ENCODE measurements around the gene RMC1. TPM values are rescaled to one million over a fixed set of nuclear protein-coding genes. Genes with fewer than 3 reads are reported as not detected.

Gene RMC1
- total and polyA plus RNA-seq, 8 donors, result 7.7 to 31.9 (median 10.7) TPM

DNA sequence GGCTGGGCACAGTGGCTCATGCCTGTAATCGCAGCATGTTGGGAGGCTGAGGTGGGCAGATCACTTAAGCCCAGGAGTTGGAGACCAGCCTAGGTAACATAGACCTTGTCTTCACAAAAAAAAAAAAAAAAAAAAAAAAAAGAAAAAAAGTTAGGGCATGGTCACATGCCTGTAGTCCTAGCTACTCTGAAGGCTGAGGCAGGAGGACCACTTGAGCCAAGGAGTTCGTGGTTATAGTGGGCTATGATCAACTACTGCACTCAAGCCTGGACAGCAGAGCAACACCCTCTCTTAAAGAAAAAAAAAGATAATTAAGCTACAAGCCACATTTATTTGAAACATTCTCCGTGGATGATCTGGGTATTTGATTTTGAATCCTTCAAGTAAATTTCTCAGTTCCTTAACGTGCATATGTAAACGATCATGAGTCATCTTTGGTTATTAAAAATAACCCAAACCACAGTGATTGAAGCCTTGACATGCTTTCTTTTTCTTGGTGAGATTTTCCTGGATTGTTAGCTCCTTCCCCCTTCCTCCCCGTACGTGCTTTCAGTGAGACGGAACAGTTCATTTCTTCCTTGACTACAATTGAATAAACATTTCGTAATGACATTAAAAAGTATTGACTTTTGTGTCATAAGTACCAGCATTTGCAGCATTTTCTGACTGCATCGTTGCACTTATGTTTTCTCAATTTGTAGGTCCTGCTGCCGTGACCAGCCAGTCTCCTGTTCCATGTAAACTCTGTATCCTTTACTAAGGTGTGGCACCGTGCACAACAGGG lies 20.3 kb downstream of the RMC1 start:
- no peak overlapping the region for H3K27ac ChIP-seq
- peaks cover 0 to 55% (median 20%) of the 10 kb centered on the region in 3 donors for H3K36me3 ChIP-seq
- no peaks in the 10 kb centered on the region for H3K27me3 ChIP-seq
- ATAC-seq, result peak in 1 of 4 donors; percentile 41
- FAIRE-seq, result no peak
- no peak for DNase-seq
- no peak overlapping the region for H3K4me3 ChIP-seq
- H3K9me3 ChIP-seq, result no peaks in the 10 kb centered on the region
- TF ChIP-seq, protein P1, sequence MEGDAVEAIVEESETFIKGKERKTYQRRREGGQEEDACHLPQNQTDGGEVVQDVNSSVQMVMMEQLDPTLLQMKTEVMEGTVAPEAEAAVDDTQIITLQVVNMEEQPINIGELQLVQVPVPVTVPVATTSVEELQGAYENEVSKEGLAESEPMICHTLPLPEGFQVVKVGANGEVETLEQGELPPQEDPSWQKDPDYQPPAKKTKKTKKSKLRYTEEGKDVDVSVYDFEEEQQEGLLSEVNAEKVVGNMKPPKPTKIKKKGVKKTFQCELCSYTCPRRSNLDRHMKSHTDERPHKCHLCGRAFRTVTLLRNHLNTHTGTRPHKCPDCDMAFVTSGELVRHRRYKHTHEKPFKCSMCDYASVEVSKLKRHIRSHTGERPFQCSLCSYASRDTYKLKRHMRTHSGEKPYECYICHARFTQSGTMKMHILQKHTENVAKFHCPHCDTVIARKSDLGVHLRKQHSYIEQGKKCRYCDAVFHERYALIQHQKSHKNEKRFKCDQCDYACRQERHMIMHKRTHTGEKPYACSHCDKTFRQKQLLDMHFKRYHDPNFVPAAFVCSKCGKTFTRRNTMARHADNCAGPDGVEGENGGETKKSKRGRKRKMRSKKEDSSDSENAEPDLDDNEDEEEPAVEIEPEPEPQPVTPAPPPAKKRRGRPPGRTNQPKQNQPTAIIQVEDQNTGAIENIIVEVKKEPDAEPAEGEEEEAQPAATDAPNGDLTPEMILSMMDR (IDR thresholded peaks at IDR 0.05), result no peak
- intact Hi-C loops (cut with DNase I), result no loop called here
- no peaks in the 10 kb centered on the region for H3K4me1 ChIP-seq
- WGBS, 2 donors, result 82 to 83% methylated on average over 12 of the region's 12 CpGs

DNA sequence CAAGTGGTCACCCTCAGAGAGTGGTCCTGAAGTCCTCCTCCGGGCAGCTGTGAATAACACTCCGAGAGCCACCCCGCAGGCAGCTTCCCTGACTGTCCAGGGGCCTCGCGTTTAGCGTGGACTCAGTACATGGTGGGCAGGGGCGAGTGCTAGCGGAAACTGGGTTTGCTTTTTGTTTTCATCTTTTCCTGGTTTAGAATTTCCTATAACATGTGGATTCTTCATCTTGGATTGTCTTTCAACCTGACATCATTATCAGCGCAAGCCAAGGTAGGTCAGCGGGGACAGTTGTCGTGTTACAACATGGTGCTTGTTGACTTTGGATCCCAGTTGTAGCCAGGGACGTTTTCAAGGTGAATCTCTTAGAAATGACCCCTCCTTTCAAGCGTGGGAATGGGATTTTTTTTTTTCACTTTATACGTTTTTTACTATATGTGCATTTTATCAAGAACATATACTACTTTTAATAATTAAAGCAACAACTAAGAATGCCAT lies 20.9 kb downstream of the RMC1 start:
- H3K27ac ChIP-seq, result no peak overlapping the region
- TF ChIP-seq, protein P1 (IDR thresholded peaks at IDR 0.05), result no peak
- no peak overlapping the region for H3K4me3 ChIP-seq
- no peak for ATAC-seq
- H3K9me3 ChIP-seq, result no peaks in the 10 kb centered on the region
- H3K36me3 ChIP-seq, result peaks cover 0 to 54% (median 16%) of the 10 kb centered on the region in 3 donors
- H3K4me1 ChIP-seq, result no peaks in the 10 kb centered on the region
- FAIRE-seq, result no peak
- intact Hi-C loops (cut with DNase I), result no loop called here
- H3K27me3 ChIP-seq, result no peaks in the 10 kb centered on the region
- WGBS, 2 donors, result 86 to 88% methylated on average over 14 of the region's 14 CpGs
- no peak for DNase-seq

DNA sequence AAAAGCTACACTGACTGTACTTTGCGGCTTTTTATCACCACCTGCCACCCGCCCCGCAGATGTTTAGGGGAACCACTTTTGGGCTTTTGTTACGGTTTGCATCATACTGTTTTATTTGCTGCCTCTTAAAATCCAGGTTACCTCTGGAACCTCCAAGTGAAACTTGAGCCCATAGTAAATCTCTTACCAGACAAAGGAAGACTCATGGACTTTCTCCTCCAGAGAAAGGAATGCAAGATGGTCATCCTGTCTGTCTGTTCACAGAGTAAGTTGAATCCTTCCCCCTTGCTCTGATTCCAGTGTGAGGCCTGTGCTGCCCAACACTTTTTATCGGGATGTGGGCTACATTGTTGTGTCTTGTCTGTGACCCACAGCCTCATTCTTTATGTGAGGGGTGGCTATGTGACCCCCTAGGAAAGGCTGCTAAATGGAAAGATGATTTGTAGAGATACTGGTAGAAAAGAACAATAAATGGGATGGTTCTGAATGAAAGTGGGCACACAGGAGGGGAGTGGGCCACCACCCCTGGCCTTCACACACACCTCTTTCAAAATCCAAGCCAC lies 23.3 kb downstream of the RMC1 start:
- DNase-seq (no peak), ATAC-seq (no peak), FAIRE-seq (no peak)
- intact Hi-C loops (cut with DNase I), result no loop called here
- Histone ChIP-seq H3K4me1 (no peaks in the 10 kb centered on the region), H3K9me3 (no peaks in the 10 kb centered on the region), H3K27ac (no peak overlapping the region), H3K27me3 (no peaks in the 10 kb centered on the region), H3K4me3 (no peak overlapping the region), H3K36me3 (peaks cover 6 to 55% (median 7%) of the 10 kb centered on the region in 3 donors)
- TF ChIP-seq, protein P1 (IDR thresholded peaks at IDR 0.05), result no peak
- WGBS, 2 donors, result 94 to 95% methylated on average over 5 of the region's 5 CpGs

DNA sequence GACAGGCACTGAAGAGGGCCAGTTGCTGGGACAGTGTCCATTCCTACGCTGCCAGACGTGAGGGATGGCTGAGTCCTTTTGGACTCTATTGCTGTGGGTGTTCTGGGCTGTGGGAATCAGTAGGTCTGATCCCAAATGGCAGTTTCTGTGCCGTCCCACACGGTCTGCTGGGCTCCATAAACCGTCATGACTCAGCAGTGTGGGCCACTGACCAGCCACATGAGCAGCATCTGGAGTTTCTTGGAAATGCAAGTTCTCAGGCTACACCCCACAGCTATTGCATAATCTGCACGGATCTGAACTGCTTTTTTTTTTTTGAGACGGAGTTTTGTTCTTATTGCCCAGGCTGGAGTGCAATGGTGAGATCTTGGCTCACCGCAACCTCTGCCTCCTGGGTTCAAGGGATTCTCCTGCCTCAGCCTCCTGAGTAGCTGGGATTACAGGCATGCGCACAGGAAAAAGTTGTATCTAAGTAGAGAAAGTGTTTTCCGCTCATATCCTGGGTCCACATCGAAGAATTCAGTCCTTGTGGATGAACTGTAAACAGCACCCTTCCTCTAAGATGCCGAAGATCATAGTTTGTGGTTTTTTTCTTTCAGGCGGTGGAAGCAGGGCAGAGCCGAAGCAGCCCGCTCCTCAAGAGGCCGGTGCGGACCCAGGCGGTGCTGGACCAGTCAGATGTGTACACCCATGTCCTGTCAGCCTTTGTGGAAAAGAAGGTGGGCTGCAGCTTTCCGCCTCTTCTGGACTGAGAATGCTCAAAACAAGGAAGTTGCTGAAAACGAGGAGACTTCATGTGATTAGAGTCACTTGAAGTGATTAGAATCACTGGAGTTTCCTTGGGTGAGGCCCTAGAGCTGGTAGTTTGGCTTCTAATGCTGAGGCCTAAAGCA lies 25.5 kb downstream of the RMC1 start:
- FAIRE-seq, result no peak
- Histone ChIP-seq H3K4me1 (no peaks in the 10 kb centered on the region), H3K36me3 (peaks cover 10 to 59% (median 12%) of the 10 kb centered on the region in 3 donors), H3K4me3 (no peak overlapping the region), H3K27me3 (no peaks in the 10 kb centered on the region), H3K9me3 (no peaks in the 10 kb centered on the region), H3K27ac (no peak overlapping the region)
- intact Hi-C loops (cut with DNase I), result no loop called here
- peak in 2 of 6 donors; percentile 5 to 34 for DNase-seq
- TF ChIP-seq, protein P1 (IDR thresholded peaks at IDR 0.05), result no peak
- 86 to 90% methylated on average over 20 of the region's 20 CpGs for WGBS, 2 donors
- ATAC-seq, result peak in 3 of 4 donors; percentile 42 to 73 (median 67)
